Activated CD8-positive, alpha-beta T cell treated with anti-CD3 and anti-CD28 coated beads for 36 hours (primary cell): ENCODE measurements around the gene ATP11C. TPM values are rescaled to one million over a fixed set of nuclear protein-coding genes. Genes with fewer than 3 reads are reported as not detected.
"Not testable (repeated sequence)": the region's sequence is repeated elsewhere in the genome, so short reads cannot be mapped to it uniquely, and the experiment has no call there.

ENCODE experiments used
- ATAC-seq: fragments of 200-7000 bp; cut with Tn5 transposase; one replicate; pipeline ENCODE4 v1.10.0; 2021; ENCODE audit warnings: mild to moderate bottlenecking, moderate library complexity
- CTCF ChIA-PET: fragments of 350-600 bp; sonication (Branson Sonifier 250); formaldehyde crosslinking; loops from one replicate; lab custom pipeline; 2021; ENCODE audit warnings: antibody characterized with exemption; lab: Charles Lee
- POLR2A ChIA-PET: fragments of 350-600 bp; sonication (Branson Sonifier 250); formaldehyde crosslinking; loops from one replicate; lab custom pipeline; 2021; ENCODE audit warnings: antibody characterized with exemption; lab: Charles Lee
- DNase-seq: peaks from one replicate; pipeline ENCODE4 v3.0.0-alpha.2; 2020
- H3K27ac Mint-ChIP-seq: one replicate; pipeline ENCODE4 v1.8.0; 2021; ENCODE audit warnings: mild to moderate bottlenecking, mixed read lengths
- H3K27me3 Mint-ChIP-seq: one replicate; pipeline ENCODE4 v1.8.0; 2021; ENCODE audit warnings: mixed read lengths
- H3K36me3 Mint-ChIP-seq: one replicate; pipeline ENCODE4 v1.8.0; 2021; ENCODE audit warnings: low read depth, mixed read lengths
- H3K4me1 Mint-ChIP-seq: one replicate; pipeline ENCODE4 v1.8.0; 2021; ENCODE audit warnings: low read depth, mixed read lengths
- H3K4me3 Mint-ChIP-seq: one replicate; pipeline ENCODE4 v1.8.0; 2021; ENCODE audit warnings: mild to moderate bottlenecking, moderate library complexity, mixed read lengths
- H3K9me3 Mint-ChIP-seq: one replicate; pipeline ENCODE4 v1.8.0; 2021; ENCODE audit warnings: mixed read lengths
- intact Hi-C: fragments of 100-400 bp; cut with micrococcal nuclease; formaldehyde crosslinking; loops from one replicate; pipeline ENCODE4 v1.10.0; 2022
- total RNA-seq, 2 experiments: library from RNA; stranded (reverse); gene quantifications; one replicate each; pipeline ENCODE4 v1.2.3, GENCODE V29; 2021
- TF ChIP-seq, protein P1 (sequence below): fragments of 200-600 bp; IDR thresholded peaks from one replicate; pipeline ENCODE4 v1.8.0; 2022; ENCODE audit warnings: antibody characterized with exemption, mild to moderate bottlenecking

The ATP11C gene
- total RNA-seq, 2 experiments from 2014 or later = 19.3 to 27.0 TPM

DNA sequence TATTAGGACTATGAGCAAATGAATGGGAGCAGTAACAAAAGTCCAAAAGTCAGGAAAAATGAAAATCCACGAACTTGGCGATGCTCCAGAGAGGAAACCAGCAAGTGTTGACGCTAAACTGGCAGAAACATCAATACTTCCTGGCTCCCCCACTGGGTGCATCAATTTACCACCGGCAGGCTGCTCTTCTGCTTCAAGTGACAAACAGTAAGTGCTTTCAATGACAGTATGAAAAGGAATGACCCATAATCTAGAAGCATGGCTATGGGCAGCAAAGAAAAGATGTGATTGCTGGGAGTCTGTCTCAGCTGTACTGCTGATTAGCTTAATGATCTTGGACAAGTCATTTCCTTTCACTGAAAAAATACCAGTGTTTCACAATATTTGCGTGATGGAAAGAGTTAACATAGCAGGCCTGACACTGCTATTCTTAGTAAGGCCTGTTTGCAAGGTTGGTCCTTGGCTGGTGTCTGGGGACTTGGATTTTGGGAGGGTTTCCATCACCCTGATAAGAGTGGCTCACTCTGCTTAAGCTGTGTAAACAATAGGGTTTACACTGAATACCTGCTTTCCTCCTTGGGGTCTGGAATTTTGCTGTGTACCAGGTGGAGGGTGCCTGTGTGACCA is 8.7 kb downstream of the ATP11C start:
- intact Hi-C loops = no loop called here
- Mint-ChIP-seq H3K27me3 (no peaks in the 10 kb centered on the region), H3K36me3 (peaks cover 21% of the 10 kb centered on the region), H3K4me3 (no peak overlapping the region), H3K9me3 (no peaks in the 10 kb centered on the region), H3K27ac (no peak overlapping the region), H3K4me1 (peaks cover 41% of the 10 kb centered on the region)
- ChIA-PET CTCF (no interaction called here), POLR2A (interaction anchor here (1.0 kb wide), 1 partner anchor 11 kb away, joined by 3 read pairs; no protein-coding TSS in a partner anchor)
- ATAC-seq (peak; percentile 39), DNase-seq (no peak)
- TF ChIP-seq, protein P1, sequence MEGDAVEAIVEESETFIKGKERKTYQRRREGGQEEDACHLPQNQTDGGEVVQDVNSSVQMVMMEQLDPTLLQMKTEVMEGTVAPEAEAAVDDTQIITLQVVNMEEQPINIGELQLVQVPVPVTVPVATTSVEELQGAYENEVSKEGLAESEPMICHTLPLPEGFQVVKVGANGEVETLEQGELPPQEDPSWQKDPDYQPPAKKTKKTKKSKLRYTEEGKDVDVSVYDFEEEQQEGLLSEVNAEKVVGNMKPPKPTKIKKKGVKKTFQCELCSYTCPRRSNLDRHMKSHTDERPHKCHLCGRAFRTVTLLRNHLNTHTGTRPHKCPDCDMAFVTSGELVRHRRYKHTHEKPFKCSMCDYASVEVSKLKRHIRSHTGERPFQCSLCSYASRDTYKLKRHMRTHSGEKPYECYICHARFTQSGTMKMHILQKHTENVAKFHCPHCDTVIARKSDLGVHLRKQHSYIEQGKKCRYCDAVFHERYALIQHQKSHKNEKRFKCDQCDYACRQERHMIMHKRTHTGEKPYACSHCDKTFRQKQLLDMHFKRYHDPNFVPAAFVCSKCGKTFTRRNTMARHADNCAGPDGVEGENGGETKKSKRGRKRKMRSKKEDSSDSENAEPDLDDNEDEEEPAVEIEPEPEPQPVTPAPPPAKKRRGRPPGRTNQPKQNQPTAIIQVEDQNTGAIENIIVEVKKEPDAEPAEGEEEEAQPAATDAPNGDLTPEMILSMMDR = no peak

- H3K4me3 Mint-ChIP-seq, ATAC-seq, DNase-seq, intact Hi-C loops, CTCF ChIA-PET, POLR2A ChIA-PET, H3K9me3 Mint-ChIP-seq, H3K27ac Mint-ChIP-seq, H3K27me3 Mint-ChIP-seq: not testable (repeated sequence)
- peaks cover 19% of the 10 kb centered on the region for H3K36me3 Mint-ChIP-seq
- H3K4me1 Mint-ChIP-seq = peaks cover 45% of the 10 kb centered on the region
Measured at GRCh38 chrX:139921142-139921541, 11.7 kb downstream of the ATP11C start.

- no peak for DNase-seq
- no peak overlapping the region for H3K27ac Mint-ChIP-seq
- ChIA-PET POLR2A (no interaction called here), CTCF (no interaction called here)
- no peaks in the 10 kb centered on the region for H3K9me3 Mint-ChIP-seq
- H3K36me3 Mint-ChIP-seq = peaks cover 19% of the 10 kb centered on the region
- intact Hi-C loops = no loop called here
- peaks cover 37% of the 10 kb centered on the region for H3K4me1 Mint-ChIP-seq
- ATAC-seq = no peak
- no peak overlapping the region for H3K4me3 Mint-ChIP-seq
- TF ChIP-seq, protein P1 = no peak
- no peaks in the 10 kb centered on the region for H3K27me3 Mint-ChIP-seq
Measured at GRCh38 chrX:139920316-139920715, 12.5 kb downstream of the ATP11C start.

GRCh38 chrX:139914421-139914820 is 18.4 kb downstream of the ATP11C start:
- POLR2A ChIA-PET = no interaction called here
- no peak overlapping the region for H3K27ac Mint-ChIP-seq
- DNase-seq = no peak
- H3K4me3 Mint-ChIP-seq = no peak overlapping the region
- H3K9me3 Mint-ChIP-seq = no peaks in the 10 kb centered on the region
- intact Hi-C loops = no loop called here
- no peak for ATAC-seq
- peaks cover 4% of the 10 kb centered on the region for H3K36me3 Mint-ChIP-seq
- no peaks in the 10 kb centered on the region for H3K27me3 Mint-ChIP-seq
- TF ChIP-seq, protein P1 = no peak
- H3K4me1 Mint-ChIP-seq = peaks cover 23% of the 10 kb centered on the region
- CTCF ChIA-PET = no interaction called here

GRCh38 chrX:139909712-139910111 is 23.1 kb downstream of the ATP11C start:
- Mint-ChIP-seq H3K4me3 (no peak overlapping the region), H3K36me3 (peaks cover 4% of the 10 kb centered on the region), H3K27ac (peak overlapping the region; percentile 52), H3K27me3 (no peaks in the 10 kb centered on the region), H3K4me1 (peaks cover 28% of the 10 kb centered on the region), H3K9me3 (no peaks in the 10 kb centered on the region)
- TF ChIP-seq, protein P1 = no peak
- ChIA-PET POLR2A (no interaction called here), CTCF (no interaction called here)
- no peak for ATAC-seq
- intact Hi-C loops = no loop called here
- no peak for DNase-seq
